Vagina (tissue), 2 donors: ENCODE measurements around the gene RASGRP4. TPM values are rescaled to one million over a fixed set of nuclear protein-coding genes. Genes with fewer than 3 reads are reported as not detected.
A peak's percentile ranks its signal among the peaks of the same experiment; 100 is the strongest.

Source experiments
- DNase-seq, 2 donors: peaks; one replicate each; pipeline ENCODE4 v3.0.0-alpha.2; 2017; ENCODE audit errors: extremely low spot score in 2 of 2
- H3K27ac ChIP-seq: fragments of 200-600 bp; sonication (generic); one replicate; pipeline ENCODE4 v1.5.1; 2019
- H3K27me3 ChIP-seq: fragments of 200-600 bp; sonication (generic); one replicate; pipeline ENCODE4 v1.5.1; 2019
- H3K36me3 ChIP-seq, 2 donors: fragments of 200-600 bp; sonication (generic); one replicate each; pipeline ENCODE4 v1.5.1; 2017 to 2019
- H3K4me1 ChIP-seq: fragments of 200-600 bp; sonication (generic); one replicate; pipeline ENCODE4 v1.5.1; 2019
- H3K4me3 ChIP-seq, 2 donors: fragments of 200-600 bp; sonication (generic); 1 replicate in 1 of 2; 2 replicates in 1 of 2; pipeline ENCODE4 v1.5.1; 2016 to 2019
- H3K9me3 ChIP-seq: fragments of 200-600 bp; sonication (generic); one replicate; pipeline ENCODE4 v1.5.1; 2019
- POLR2A ChIP-seq, 2 donors: fragments of 450-650 bp; IDR thresholded peaks; one replicate each; pipeline ENCODE4 v1.6.1; 2017; ENCODE audit warnings: antibody characterized with exemption in 2 of 2, mild to moderate bottlenecking in 2 of 2, moderate library complexity in 2 of 2
- POLR2AphosphoS5 ChIP-seq, 2 donors: sonication (generic); formaldehyde crosslinking; IDR thresholded peaks; one replicate each; pipeline ENCODE4 v1.9.0; 2017; ENCODE audit warnings: antibody characterized with exemption in 2 of 2, mild to moderate bottlenecking in 2 of 2, low read depth in 1 of 2; ENCODE audit not compliant: insufficient read depth in 1 of 2
- intact Hi-C: fragments of 100-400 bp; cut with DNase I; formaldehyde crosslinking; loops from one replicate; pipeline ENCODE4 v1.15.1; 2023
- total RNA-seq: library from RNA; depleted of rRNA; stranded (reverse); fragments of >200 nt; gene quantifications from one replicate; pipeline ENCODE4 v1.2.3, GENCODE V29; 2016
- TF ChIP-seq, protein P1 (sequence below), 3 experiments: fragments of 450-650 bp in 2 of 3; fragments of 200-600 bp in 1 of 3; sonication (generic) in 1 of 3; IDR thresholded peaks; one replicate each; pipeline ENCODE4 v1.5.1; 2017 to 2019; ENCODE audit warnings: antibody characterized with exemption in 3 of 3, mild to moderate bottlenecking in 2 of 3, moderate library complexity in 2 of 3

Gene RASGRP4
- total RNA-seq, 1 donor from 2014 or later, result 2.9 TPM

DNA sequence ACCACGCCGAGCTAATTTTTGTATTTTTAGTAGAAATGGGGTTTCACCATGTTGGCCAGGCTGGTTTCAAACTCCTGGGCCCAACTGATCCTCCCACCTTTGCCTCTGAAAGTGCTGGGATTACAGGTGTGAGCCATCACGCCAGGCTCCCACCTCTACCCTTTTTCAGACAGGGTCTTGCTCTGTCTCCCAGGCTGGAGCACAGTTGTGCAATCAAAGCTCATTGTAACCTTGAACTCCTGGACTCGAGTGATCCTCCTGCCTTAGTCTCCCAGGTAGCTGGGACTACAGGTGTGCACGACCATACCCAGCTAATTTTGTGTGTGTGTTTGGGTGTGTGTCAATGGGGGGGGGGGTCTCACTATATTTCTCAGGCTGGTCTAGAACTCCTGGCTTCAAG lies 1.7 kb downstream of the RASGRP4 start:
- Histone ChIP-seq H3K4me3 (no peak overlapping the region), H3K9me3 (no peaks in the 10 kb centered on the region), H3K4me1 (no peaks in the 10 kb centered on the region), H3K27me3 (no peaks in the 10 kb centered on the region), H3K27ac (no peak overlapping the region), H3K36me3 (no peaks in the 10 kb centered on the region)
- TF ChIP-seq, protein P1, sequence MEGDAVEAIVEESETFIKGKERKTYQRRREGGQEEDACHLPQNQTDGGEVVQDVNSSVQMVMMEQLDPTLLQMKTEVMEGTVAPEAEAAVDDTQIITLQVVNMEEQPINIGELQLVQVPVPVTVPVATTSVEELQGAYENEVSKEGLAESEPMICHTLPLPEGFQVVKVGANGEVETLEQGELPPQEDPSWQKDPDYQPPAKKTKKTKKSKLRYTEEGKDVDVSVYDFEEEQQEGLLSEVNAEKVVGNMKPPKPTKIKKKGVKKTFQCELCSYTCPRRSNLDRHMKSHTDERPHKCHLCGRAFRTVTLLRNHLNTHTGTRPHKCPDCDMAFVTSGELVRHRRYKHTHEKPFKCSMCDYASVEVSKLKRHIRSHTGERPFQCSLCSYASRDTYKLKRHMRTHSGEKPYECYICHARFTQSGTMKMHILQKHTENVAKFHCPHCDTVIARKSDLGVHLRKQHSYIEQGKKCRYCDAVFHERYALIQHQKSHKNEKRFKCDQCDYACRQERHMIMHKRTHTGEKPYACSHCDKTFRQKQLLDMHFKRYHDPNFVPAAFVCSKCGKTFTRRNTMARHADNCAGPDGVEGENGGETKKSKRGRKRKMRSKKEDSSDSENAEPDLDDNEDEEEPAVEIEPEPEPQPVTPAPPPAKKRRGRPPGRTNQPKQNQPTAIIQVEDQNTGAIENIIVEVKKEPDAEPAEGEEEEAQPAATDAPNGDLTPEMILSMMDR (IDR thresholded peaks at IDR 0.05), result no peak
- TF ChIP-seq POLR2A (IDR thresholded peaks at IDR 0.05) (no peak), POLR2AphosphoS5 (IDR thresholded peaks at IDR 0.05; ENCODE audit: insufficient read depth in 1 of 2, low read depth in 1 of 2) (no peak)
- DNase-seq, result no peak
- intact Hi-C loops, result no loop called here

DNA sequence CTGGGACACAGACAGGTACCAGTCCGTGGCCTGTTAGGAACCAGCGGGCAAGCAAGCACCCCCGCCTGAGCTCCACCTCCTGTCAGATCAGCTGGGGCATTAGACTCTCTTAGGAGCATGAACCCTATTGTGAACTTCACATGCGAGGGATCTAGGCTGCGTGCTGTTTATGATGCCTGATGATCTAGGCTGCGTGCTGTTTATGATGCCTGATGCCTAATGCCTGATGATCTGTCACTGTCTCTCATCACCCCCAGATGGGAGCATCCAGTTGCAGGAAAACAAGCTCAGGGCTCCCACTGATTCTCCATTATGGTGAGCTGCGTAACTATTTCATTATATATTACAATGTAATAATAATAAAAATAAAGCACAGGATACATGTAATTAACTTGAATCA lies 3.6 kb downstream of the RASGRP4 start:
- TF ChIP-seq POLR2A (IDR thresholded peaks at IDR 0.05) (no peak), POLR2AphosphoS5 (IDR thresholded peaks at IDR 0.05; ENCODE audit: insufficient read depth in 1 of 2, low read depth in 1 of 2) (no peak)
- TF ChIP-seq, protein P1 (IDR thresholded peaks at IDR 0.05), result no peak
- H3K4me3 ChIP-seq, result no peak overlapping the region
- no peaks in the 10 kb centered on the region for H3K9me3 ChIP-seq
- no peak overlapping the region for H3K27ac ChIP-seq
- no peak for DNase-seq
- H3K27me3 ChIP-seq, result no peaks in the 10 kb centered on the region
- peaks cover 11% of the 10 kb centered on the region for H3K4me1 ChIP-seq
- H3K36me3 ChIP-seq, result no peaks in the 10 kb centered on the region
- intact Hi-C loops, result no loop called here

DNA sequence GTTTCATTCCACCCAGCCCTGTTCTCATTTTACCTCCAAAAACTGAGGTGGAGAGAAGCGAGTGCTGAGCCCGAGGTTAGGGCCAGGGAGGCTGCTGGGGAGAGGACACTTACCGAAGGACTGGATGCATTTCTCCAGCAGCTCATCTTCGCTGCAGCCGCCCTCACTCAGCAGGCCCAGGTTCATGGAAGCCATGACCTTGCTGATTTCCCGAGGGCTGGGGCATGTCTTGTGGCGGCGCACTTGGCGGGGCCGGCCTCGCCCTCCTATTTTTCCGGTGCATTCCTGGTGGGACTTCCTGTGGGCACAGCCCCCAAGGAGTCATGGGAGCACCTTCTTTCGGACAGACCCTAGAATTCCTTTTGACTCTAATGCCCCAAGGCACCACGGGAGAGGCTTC lies 4.2 kb downstream of the RASGRP4 start:
- H3K27ac ChIP-seq, result no peak overlapping the region
- TF ChIP-seq POLR2A (IDR thresholded peaks at IDR 0.05) (no peak), POLR2AphosphoS5 (IDR thresholded peaks at IDR 0.05; ENCODE audit: insufficient read depth in 1 of 2, low read depth in 1 of 2) (no peak)
- TF ChIP-seq, protein P1 (IDR thresholded peaks at IDR 0.05), result no peak
- H3K27me3 ChIP-seq, result no peaks in the 10 kb centered on the region
- intact Hi-C loops, result no loop called here
- no peak for DNase-seq
- no peak overlapping the region for H3K4me3 ChIP-seq
- H3K9me3 ChIP-seq, result no peaks in the 10 kb centered on the region
- peaks cover 12% of the 10 kb centered on the region for H3K4me1 ChIP-seq
- no peaks in the 10 kb centered on the region for H3K36me3 ChIP-seq

DNA sequence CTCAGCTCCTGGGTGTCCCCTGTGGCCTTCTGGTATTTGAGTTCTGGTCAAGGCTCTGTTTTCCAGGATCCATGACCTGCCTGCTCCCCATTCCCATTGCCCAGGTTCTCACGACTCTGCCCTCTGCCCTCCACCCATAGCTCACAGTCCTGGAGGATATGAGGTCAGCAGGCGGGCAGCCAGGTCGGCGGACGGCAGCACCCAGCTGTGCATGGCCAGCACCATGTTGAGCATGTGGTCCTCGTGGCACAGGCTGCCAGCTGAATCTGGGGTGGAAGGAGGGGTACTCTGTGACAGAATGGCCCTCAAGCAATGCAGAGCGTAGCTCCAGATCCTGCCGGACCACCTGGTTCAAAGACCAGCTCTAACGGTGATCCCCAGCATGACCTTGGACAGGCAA lies 5.1 kb downstream of the RASGRP4 start:
- peaks cover 12% of the 10 kb centered on the region for H3K4me1 ChIP-seq
- no peak overlapping the region for H3K27ac ChIP-seq
- no peak for DNase-seq
- H3K27me3 ChIP-seq, result no peaks in the 10 kb centered on the region
- no peaks in the 10 kb centered on the region for H3K36me3 ChIP-seq
- TF ChIP-seq POLR2AphosphoS5 (IDR thresholded peaks at IDR 0.05; ENCODE audit: insufficient read depth in 1 of 2, low read depth in 1 of 2) (no peak), POLR2A (IDR thresholded peaks at IDR 0.05) (no peak)
- TF ChIP-seq, protein P1 (IDR thresholded peaks at IDR 0.05), result no peak
- intact Hi-C loops, result no loop called here
- H3K4me3 ChIP-seq, result no peak overlapping the region
- H3K9me3 ChIP-seq, result no peaks in the 10 kb centered on the region

DNA sequence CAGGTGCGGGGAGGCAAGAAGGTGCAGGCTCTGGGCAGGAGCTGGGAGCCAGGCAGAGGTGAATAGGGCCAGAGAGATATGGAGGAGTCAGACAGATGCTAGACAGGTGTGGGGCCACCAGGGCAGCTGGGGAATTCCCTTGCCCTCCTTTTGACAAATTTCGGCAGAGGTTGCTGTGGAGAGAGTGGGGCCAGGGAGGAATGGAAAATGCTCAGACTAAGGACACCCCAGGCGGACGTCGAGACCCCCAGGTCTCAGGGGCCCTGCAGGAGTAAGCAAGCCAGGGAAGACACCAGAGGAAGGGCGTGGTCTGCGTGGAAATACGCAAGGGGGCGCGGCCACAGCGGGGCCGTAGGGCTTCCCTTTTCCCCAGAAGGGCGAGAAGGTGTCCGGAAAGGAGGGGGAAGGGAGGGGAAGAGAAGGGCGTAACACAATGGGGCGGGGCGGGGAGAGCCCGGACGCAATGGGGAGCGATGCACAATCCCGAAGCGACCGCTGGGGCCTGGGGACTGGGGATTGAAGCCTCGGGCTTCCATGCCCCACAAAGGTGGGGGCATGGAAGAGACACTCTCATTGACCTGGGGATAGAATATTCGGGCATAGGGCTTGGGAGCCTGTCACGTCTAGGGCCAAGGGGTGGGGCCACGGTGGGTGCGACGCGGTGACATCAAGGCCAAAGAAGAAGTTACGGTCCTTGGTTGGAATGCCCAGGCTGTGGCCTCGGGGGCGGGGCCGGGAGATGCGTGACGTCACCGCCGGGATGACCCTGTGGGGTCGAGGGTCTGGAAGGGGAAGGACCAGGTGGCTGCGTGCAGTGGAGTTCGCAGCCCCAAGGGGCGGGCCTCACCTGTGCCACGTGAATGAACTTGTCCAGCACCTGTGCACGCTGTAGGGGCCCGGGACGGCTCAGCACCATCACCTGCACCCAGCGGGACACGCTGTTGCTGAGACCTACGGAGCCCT lies 8.2 kb downstream of the RASGRP4 start:
- no peaks in the 10 kb centered on the region for H3K27me3 ChIP-seq
- TF ChIP-seq, protein P1 (IDR thresholded peaks at IDR 0.05), result no peak
- TF ChIP-seq POLR2AphosphoS5 (IDR thresholded peaks at IDR 0.05; ENCODE audit: insufficient read depth in 1 of 2, low read depth in 1 of 2) (no peak), POLR2A (IDR thresholded peaks at IDR 0.05) (no peak)
- no peak for DNase-seq
- H3K4me3 ChIP-seq, result peak overlapping the region; percentile 19 to 26
- intact Hi-C loops, result no loop called here
- no peak overlapping the region for H3K27ac ChIP-seq
- H3K36me3 ChIP-seq, result no peaks in the 10 kb centered on the region
- no peaks in the 10 kb centered on the region for H3K9me3 ChIP-seq
- peaks cover 12% of the 10 kb centered on the region for H3K4me1 ChIP-seq
